Effector memory CD4-positive, alpha-beta T cell (primary cell): Measurements from ENCODE around the gene APOO.
A peak's percentile ranks its signal among the peaks of the same experiment; 100 is the strongest.

Experiments
- DNase-seq, 3 donors: peaks; one replicate each; pipeline ENCODE4 v3.0.0-alpha.2; 2020
- H3K27ac ChIP-seq: 2 replicates; pipeline ENCODE4 v1.7.0; 2013; ENCODE audit warnings: mild to moderate bottlenecking, low read length, moderate library complexity; ENCODE audit not compliant: insufficient read depth, poor library complexity, severe bottlenecking
- H3K27me3 ChIP-seq: replicated peaks from 2 replicates; pipeline ENCODE4 v1.7.0; 2013; ENCODE audit warnings: mild to moderate bottlenecking, low read length; ENCODE audit not compliant: insufficient read depth, control insufficient read depth, poor library complexity, severe bottlenecking
- H3K36me3 ChIP-seq: 2 replicates; pipeline ENCODE4 v1.7.0; 2013; ENCODE audit warnings: mild to moderate bottlenecking, low read length, moderate library complexity; ENCODE audit not compliant: control insufficient read depth, insufficient read depth
- H3K4me1 ChIP-seq: 2 replicates; pipeline ENCODE4 v1.7.0; 2013; ENCODE audit warnings: low read length, mild to moderate bottlenecking; ENCODE audit not compliant: control insufficient read depth, insufficient read depth, poor library complexity, severe bottlenecking
- H3K4me3 ChIP-seq: 2 replicates; pipeline ENCODE4 v1.7.0; 2013; ENCODE audit warnings: low read length, low read depth, mild to moderate bottlenecking; ENCODE audit not compliant: insufficient read depth, poor library complexity, severe bottlenecking
- H3K9me3 ChIP-seq: 2 replicates; pipeline ENCODE4 v1.7.0; 2013; ENCODE audit warnings: mild to moderate bottlenecking, low read length, moderate library complexity; ENCODE audit not compliant: control insufficient read depth

APOO gene

DNA sequence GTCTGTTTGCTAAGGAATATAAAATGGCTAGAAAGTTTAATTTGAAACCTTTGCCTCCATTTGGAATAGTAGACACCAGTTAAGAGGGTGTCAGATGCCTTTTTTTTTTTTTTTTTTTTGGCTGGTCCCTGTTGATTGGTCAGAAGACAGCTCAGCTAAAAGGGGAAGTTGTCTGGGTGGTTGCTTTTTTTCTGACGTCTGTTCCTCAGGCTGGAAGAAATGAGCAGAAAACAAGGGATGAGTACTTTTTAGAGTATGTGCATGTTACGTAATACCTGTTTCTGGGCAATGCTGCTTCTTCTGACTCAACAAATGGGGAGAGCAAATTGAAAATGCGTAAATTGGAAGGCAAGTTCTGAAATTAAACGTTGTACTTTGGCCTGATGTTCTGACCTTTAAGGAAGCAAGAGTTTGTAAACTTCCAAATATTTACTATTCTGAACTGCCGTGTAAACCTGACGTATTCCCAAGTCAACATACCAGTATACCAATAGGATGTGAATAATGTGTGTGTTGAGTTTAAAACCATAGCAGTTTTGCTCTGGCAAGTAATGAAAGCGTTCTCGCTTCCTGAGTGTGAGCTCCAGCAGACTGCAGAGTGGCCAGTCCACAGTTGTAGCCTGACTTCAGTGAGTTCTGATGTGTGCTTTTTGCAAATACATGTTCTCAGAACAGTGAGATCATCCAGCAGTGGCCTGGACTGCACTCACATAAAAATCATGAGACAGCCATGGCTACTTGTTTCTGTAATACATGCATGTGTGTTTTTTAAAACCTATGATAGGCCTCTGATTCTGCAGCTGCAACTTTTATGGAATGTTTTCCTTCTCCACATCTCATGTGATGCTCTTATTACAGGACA is 123.0 kb downstream of the APOO start:
- Histone ChIP-seq H3K27ac (peak overlapping the region; percentile 62), H3K4me3 (peak overlapping the region; percentile 70), H3K4me1 (peaks cover 3% of the 10 kb centered on the region), H3K9me3 (no peaks in the 10 kb centered on the region), H3K27me3 (no peaks in the 10 kb centered on the region), H3K36me3 (peaks cover 5% of the 10 kb centered on the region)
- no peak for DNase-seq

DNA sequence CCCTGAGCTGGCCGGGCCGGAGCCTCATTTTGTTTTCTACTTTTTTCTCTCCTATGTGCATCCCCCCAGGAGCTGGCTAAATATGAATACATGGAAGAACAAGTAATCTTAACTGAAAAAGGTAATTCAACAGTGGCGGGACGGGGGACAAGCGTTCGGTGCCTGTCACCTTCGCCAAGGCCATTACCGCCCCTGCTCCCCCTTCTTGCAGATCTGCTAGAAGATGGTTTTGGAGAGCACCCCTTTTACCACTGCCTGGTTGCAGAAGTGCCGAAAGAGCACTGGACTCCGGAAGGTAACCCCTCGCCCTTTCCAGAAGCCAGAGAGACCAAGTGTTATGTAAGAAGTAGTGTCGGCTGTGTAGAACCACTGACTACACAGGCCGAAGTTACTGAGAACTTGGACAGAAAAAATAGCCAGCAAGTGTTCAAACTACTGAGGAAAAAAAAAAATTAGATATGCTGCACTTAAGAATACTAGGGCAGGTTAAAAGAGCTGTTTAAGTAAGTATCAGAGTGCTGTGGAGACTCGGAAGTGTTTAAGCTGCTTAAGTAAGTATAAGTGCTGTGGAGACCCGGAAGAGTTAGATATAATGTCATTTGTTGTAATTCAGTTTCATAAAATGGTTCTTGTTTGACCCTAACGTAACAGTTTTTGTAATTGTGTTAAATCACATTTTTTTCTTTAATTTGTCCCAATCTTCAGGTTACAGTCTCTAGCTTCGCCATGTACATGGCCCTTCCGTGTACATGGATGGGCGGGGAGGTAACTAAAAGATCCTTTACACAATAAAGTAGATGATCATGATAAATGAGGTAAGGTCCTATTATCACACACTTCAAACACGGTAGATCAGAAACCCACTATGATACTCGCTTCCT is 123.9 kb downstream of the APOO start:
- peaks cover 5% of the 10 kb centered on the region for H3K36me3 ChIP-seq
- no peaks in the 10 kb centered on the region for H3K9me3 ChIP-seq
- H3K27me3 ChIP-seq, result no peaks in the 10 kb centered on the region
- peak overlapping the region; percentile 62 for H3K27ac ChIP-seq
- H3K4me3 ChIP-seq, result peak overlapping the region; percentile 70
- no peak for DNase-seq
- H3K4me1 ChIP-seq, result peaks cover 3% of the 10 kb centered on the region
